WERI-Rb-1 (cell line): Measurements from ENCODE around the gene NPY.
"Not testable (repeated sequence)": the region's sequence is repeated elsewhere in the genome, so short reads cannot be mapped to it uniquely, and the experiment has no call there.

Source experiments
- DNase-seq: peaks from one replicate; pipeline ENCODE4 v3.0.0-alpha.2; 2020
- H3K27ac ChIP-seq: fragments of 250-450 bp; sonication (Bioruptor Pico); 2 replicates; pipeline ENCODE4 v1.5.1; 2020; ENCODE audit warnings: mild to moderate bottlenecking, moderate library complexity
- H3K27me3 ChIP-seq: fragments of 250-450 bp; sonication (Bioruptor Pico); 2 replicates; pipeline ENCODE4 v1.5.1; 2021; ENCODE audit warnings: mild to moderate bottlenecking, low read depth, moderate library complexity; ENCODE audit not compliant: insufficient read depth, severe bottlenecking
- H3K36me3 ChIP-seq: fragments of 250-450 bp; sonication (Bioruptor Pico); 2 replicates; pipeline ENCODE4 v1.5.1; 2020; ENCODE audit warnings: mild to moderate bottlenecking, moderate library complexity
- H3K4me3 ChIP-seq: 2 replicates; pipeline ENCODE4 v1.5.1; 2011; ENCODE audit warnings: low read depth, mild to moderate bottlenecking, control low read depth, low read length
- H3K9me3 ChIP-seq: fragments of 250-450 bp; sonication (Bioruptor Pico); 2 replicates; pipeline ENCODE4 v1.5.1; 2021; ENCODE audit warnings: mild to moderate bottlenecking, moderate library complexity; ENCODE audit not compliant: severe bottlenecking
- CTCF ChIP-seq: IDR thresholded peaks from 2 replicates; pipeline ENCODE4 v1.5.1; 2011; ENCODE audit warnings: low read depth, mild to moderate bottlenecking, control low read depth, inconsistent platforms, low read length

The NPY gene

GRCh38 chr7:24251568-24251967, 32.4 kb upstream of the NPY start:
- no peaks in the 10 kb centered on the region for H3K9me3 ChIP-seq
- H3K27me3 ChIP-seq: no peaks in the 10 kb centered on the region
- TF ChIP-seq CTCF: no peak
- no peak for DNase-seq
- no peak overlapping the region for H3K4me3 ChIP-seq
- H3K27ac ChIP-seq: no peak overlapping the region
- H3K36me3 ChIP-seq: no peaks in the 10 kb centered on the region

GRCh38 chr7:24255139-24255538, 28.9 kb upstream of the NPY start:
- H3K9me3 ChIP-seq: no peaks in the 10 kb centered on the region
- no peak for TF ChIP-seq CTCF
- no peak overlapping the region for H3K4me3 ChIP-seq
- no peak overlapping the region for H3K27ac ChIP-seq
- H3K36me3 ChIP-seq: no peaks in the 10 kb centered on the region
- no peak for DNase-seq
- H3K27me3 ChIP-seq: peaks cover 2% of the 10 kb centered on the region

- H3K27ac ChIP-seq, H3K27me3 ChIP-seq, DNase-seq, H3K4me3 ChIP-seq, H3K36me3 ChIP-seq, H3K9me3 ChIP-seq: not testable (repeated sequence)
These were observed 25.7 kb upstream of the NPY start for GRCh38 chr7:24258324-24258723.

- Histone ChIP-seq H3K9me3 (no peaks in the 10 kb centered on the region), H3K27me3 (peaks cover 12% of the 10 kb centered on the region), H3K4me3 (no peak overlapping the region), H3K36me3 (no peaks in the 10 kb centered on the region), H3K27ac (no peak overlapping the region)
- TF ChIP-seq CTCF: no peak
- DNase-seq: no peak
These were observed 12.1 kb upstream of the NPY start for GRCh38 chr7:24271938-24272337.

GRCh38 chr7:24279512-24279911, 4.5 kb upstream of the NPY start:
- no peaks in the 10 kb centered on the region for H3K36me3 ChIP-seq
- H3K27me3 ChIP-seq: peaks cover 11% of the 10 kb centered on the region
- no peak for DNase-seq
- H3K4me3 ChIP-seq: no peak overlapping the region
- no peak overlapping the region for H3K27ac ChIP-seq
- no peak for TF ChIP-seq CTCF
- H3K9me3 ChIP-seq: peaks cover 2% of the 10 kb centered on the region

GRCh38 chr7:24283554-24283896, 465 bp upstream of the NPY start:
- H3K36me3 ChIP-seq: no peaks in the 10 kb centered on the region
- peaks cover 27% of the 10 kb centered on the region for H3K27me3 ChIP-seq
- no peak for DNase-seq
- no peak for TF ChIP-seq CTCF
- H3K9me3 ChIP-seq: peaks cover 10% of the 10 kb centered on the region
- H3K4me3 ChIP-seq: no peak overlapping the region; the same call in 1 of the 2 replicates
- no peak overlapping the region for H3K27ac ChIP-seq
